Ecto neural progenitor cell (in vitro differentiated cells): ENCODE results near the gene EPHB2.
A peak's percentile ranks its signal among the peaks of the same experiment; 100 is the strongest.

Experiments
- DNase-seq: peaks from one replicate; pipeline ENCODE4 v3.0.0-alpha.2; 2018; ENCODE audit warnings: low spot score

EPHB2 gene

DNA sequence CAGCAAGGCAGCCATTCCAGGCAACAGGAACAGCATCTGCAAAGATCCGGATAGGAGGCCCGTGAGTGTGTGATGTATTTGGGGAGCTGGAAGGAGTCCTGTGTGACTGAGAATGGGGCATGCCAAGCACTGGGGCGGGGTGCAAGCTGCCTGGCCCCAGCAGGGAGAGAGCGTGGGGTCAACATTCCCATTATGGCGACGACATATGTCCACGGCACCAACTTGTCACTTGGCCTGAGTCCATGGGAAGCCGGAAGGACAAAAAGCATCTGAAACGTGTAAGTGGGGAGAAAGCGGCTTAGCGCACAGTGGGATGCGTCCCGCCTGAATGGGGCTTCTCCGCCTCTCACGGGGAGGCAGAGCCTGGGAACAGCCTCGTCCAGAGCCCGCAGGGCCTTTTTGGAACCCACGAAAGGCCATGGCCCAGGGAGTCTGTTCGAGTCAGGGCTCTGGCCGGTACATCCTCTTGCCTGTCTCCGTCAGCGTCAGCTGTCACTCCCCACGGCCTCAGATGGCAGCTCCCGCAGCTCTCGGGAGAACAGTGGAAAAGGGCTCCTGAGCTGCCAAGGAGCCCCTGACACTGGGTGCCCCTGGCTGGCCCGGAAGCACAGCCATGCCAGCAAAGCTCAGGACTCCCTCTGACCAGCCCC is 12.4 kb downstream of the EPHB2 start:
- DNase-seq, result peak; percentile 74

DNA sequence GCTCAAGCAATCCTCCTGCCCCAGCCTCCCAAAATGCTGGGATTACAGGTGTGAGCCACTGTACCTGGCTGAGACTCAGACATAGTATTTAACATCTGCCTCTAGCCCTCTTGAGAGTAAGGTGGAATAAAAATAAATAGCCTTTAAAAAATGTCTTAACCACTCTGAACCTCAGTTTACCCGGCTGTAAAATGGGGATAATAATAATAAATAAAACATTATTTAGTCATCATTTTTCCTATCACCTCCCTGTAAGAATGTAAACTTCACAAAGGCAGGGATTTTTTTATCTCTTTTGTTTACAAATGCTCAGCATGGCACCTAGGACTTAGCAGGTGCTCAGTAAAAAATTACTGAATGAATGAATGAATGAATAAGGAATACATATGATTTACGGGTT is 17.2 kb downstream of the EPHB2 start:
- DNase-seq, result no peak

DNA sequence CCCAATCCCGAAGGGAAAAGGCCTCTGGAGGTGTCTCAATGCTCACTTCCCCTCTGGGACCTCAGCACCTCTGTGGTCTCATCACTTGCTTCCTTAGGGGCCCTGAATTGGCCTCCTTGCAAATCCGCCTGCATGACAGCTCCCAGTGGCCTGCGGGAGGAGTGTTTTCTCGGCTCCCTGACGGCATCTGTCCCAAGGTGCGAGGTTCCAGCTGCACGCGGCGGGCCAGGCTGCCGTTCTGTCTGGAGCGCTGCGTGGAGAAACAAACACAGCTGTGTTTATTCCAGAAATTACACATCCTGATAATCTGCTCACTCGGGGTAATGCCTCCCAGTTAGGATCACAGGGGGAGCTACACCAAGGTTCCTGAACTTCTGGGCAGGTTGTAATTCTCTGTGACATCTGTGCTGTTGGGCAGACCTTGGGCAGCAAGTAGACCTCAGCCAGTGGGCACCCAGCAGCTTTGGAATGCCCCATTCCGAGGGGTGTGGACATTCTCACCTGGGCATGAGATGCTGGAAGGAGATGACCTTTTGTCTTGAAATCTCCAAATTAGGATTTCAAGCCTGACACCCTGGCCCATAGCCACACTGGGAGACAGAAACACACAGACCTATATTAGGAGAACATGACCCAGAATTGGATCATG is 18.2 kb downstream of the EPHB2 start:
- DNase-seq, result no peak

DNA sequence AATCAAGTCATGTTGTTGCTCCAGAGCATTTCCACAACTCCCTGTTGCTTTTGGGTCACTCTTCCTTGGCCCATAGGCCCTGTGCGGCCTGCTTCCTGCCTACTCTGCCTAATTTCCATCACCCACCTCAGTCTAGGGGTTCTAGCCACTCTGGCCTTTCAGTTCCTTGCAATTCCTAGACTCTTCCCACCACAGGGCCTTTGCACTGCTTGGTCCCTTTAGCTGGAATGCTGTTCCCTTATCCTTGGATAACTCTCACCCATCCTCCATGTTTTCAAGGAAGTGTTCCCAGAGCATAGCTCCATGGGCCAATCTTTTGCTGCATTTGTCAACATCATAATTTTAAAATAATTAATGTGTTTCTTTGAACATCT is 18.7 kb downstream of the EPHB2 start:
- DNase-seq, result no peak

DNA sequence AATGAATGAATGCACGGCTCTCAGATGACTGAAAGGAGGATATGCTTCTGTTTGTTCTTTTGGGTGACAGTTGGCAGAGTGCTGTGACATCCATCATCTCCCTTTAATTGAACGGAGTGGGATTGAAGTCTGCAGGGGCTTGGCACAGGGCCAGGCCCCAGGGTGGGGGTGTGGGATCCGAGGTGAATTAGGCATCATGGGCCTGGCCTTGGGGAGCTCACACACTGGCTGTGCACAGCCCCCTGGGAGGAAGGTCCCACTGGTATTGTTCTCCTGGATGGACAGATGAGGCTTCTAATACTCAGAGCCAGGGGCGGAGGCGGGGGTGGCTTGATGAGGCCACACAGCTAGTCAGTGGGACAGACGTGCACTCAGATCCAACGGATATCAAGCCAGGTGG is 19.3 kb downstream of the EPHB2 start:
- DNase-seq, result no peak

DNA sequence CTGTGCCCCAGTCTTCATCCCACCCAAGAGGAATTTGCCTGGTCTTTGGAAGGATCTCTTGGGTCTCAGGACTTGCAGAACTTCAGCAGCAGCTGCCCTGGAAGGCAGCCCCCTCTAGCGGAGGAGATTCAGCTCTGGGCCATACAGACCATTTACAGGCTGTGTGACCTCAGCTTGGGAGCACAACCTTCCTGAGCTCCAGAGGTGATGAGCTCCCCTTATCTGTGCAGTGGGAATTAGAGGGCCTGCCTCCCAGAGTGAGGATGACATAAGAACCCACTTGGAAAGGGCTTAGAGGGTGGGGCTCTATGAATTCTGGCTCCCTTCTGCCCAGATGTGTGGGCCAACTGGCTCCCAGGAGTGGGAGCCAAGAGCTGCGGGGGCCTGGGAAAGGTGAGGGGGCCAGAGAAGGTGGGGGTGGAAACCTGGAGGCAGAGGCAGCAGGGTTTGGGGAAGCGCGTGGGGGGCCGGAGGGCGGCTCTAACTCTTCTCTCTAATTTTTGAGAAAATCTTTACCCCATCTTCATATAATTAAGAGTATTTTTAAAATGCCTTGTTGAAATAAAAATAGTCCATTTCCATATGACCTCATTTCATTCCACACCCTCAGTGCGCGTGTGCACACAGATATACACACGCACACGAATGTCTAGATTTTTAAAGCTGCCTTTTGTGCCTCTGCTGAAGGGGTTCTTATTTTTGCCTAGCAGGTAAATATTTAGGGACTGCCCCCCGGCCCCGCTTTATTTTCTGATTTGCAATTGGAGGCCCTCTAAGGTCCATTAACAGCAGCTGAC is 21.5 kb downstream of the EPHB2 start:
- DNase-seq, result no peak

DNA sequence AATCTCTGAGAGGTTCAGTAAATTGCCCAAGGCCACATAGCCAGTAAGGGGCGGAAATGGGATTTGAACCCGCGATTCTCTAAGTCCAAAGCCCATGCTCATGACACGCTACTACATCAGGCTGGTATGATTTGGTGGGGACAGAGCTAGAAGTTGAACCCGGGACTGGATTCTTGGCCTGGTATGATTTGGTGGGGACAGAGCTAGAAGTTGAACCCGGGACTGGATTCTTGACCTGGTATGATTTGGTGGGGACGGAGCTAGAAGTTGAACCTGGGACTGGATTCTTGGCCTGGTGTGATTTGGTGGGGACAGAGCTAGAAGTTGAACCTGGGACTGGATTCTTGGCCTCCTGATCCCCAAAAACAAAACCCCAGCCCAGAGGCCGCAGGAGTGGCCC is 23.0 kb downstream of the EPHB2 start:
- DNase-seq, result no peak

DNA sequence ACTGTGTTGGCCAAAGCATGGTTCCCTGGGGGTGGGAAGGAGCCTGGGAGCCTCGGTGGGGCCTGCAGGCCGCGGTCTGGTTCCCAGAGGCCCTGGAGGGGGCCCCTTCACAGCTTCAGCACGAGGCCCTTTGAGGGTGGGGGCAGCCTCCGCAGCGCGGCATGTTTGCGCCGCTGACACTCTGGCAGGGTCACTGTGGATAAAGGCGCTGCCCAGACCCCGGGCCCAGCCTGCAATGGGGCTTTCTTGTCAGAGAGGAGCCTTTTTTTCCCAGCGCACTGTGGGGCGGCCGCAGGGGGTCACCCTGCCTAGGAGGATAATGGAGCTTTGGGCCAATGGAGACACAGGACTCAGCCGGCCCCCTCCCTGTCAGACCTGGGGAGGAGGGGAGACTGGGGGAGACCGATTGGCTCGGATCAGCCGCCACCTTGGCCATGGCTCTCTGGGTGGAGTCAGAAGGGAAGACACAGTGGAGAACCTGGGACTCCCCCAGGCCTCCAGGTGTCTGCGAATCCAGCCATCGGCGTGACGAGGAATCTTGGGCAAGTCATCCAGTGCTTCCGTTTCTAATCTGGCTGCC is 26.0 kb downstream of the EPHB2 start:
- DNase-seq, result no peak

DNA sequence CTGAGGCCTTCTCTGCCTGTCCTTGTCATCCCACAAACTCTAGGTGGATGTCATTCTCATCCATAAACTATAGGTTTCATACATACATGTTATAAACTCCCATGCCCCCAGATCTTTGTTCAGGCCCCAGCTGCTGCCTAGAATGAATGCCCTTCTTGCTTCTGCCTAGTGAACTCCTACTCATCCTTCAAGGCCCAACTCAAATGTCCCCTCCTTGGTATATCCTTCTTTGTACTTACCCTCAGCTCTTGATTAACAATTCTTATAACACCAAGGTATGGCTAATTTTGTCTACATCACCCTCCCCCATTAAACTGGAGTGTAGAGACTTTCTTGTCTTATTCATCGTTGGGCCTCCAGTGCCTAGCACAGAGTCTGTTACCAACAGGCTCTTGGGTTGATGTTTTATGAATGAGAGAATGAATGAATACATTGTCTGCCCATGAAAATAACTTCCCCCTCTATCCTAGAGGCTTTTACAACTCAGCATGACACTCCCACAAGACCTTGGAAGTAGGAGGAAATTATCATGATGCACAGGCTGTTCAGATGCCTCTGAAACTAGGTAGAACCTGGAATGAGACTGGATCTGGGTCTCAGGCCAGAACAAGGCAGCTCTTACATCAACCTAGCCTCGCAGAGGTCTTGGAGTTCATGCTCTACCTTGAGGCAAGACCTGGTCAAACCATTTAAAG is 26.9 kb downstream of the EPHB2 start:
- DNase-seq, result no peak

DNA sequence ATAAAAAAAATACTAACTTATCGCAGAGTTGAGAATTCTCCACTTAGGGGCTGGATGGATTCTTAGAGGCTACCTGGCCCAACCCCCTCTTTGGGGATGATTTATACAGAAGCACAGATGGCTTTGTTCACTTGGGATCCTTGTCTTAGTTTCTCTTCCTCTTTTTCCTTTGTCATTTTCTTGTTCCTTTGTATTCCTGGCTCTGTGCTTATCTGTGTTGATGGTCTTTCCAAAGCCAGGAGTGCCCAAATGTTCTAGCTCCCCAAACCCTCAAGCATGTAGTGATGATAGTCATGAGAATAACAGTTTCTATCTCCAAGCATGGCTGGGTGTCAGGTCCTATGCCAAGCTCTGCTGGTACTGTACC is 27.4 kb downstream of the EPHB2 start:
- no peak for DNase-seq

DNA sequence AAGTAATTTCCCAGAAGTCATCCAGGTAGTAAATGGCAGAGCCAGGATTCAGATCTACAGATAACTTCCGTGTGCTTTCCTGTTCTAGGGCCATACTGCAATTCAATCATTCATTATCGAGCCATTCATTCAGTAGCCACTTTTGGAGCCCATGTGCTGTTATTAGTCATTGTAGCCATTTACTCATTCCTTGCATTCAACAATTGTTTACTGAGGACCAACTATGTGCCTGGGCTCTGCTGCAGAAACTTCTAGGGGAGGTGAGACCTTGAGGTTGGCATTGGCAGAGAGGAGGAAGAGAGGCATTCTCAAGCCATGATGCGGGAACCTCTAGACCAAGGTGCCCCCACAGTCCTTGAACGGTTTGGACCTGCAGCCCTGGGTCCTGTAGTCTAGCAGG is 27.9 kb downstream of the EPHB2 start:
- DNase-seq, result no peak

DNA sequence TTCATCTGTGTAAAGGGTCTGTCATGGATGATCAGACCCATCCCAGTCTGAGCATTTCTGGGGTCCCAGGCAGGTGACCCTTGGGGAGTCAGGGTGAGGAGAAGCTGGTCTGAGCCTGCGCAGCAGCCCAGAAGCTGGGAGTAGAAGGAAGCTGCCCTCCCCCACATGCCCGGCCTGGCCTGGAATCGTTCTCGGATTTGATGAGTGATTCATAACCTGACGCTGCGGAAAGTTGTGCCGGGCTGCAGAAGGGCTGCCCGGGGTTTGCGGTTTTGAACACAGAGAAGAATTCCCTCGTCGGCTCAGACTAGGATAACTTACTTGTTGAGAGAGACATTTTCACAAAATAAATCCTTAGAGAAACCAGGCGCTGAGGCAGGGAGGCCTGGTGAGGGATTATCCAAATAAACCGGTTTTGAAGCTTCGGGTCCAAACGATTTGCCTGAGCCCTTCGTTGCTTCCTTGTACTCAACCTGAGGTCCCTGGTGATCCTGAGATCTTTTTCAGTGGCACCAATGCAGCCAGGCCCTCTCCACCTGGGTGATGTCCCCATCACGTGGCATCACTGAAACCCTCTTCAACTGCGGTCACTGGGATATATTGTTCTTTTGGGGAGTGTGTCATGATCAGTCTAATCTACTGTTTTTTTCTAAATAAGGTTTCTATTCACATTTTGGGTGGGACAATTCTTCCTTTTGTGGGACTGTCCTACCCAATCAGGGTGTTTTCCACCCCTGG is 29.2 kb downstream of the EPHB2 start:
- DNase-seq, result no peak

DNA sequence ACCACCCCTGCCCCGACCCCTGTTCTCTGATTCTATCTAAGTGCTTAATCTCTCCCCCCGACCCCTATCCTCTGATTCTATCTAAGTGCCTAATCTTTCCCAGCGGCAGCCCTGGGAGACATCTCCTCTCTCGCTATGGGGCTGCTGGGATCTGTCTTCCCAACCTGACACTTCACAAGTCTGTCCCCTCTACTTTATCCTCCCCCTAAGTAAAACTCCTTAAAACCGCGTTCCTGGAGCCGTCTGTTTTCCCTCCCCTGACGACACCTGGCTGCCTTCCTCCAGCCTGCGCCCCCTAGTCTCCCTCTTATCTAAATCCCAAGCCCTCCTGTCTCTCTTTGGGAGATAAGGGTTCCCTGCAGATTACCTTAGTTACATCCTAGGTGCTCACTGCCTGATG is 30.5 kb downstream of the EPHB2 start:
- no peak for DNase-seq

DNA sequence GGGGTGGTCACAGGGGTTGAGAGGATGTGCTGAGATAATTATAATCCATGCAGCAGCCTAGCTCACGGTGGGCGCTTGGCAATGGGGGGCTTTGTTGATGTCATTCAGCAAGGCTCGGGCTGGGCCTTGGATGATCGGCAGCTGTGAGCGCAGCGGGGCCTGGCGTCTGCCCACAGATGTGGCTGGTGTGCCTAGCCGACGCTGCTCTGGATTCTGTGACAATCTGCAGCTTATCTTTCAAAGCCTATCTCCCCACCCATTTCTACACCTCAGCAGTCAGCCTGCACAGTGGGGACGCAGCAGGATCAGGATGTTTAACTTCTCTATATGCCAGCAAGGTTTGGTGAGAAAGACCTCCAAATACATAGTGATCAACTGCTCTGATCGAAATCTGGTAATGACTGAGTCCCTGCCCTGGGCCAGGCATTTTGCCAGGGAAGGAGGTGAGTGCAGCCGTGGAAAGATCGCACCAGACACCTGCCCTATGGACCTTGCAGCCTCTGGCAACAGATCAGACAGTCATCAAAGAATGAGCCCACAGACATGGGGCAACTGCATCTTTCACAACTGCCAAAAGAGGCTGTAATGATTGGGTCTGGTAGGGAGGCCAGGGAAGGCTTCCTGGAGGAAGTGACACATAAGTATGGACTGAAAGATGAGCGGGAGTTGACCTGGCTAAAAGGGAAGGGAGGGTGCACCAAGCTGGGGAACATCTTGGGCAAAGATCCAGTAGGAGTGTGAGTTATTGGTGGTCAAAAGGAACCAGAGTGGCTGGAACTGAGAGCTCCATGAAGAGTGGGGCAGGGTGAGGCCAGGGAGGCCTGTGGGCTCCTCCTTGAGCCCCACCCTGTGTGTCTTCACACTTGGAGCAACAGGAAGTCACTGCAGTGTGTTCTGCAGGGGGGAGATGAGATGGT is 35.3 kb downstream of the EPHB2 start:
- DNase-seq, result no peak

DNA sequence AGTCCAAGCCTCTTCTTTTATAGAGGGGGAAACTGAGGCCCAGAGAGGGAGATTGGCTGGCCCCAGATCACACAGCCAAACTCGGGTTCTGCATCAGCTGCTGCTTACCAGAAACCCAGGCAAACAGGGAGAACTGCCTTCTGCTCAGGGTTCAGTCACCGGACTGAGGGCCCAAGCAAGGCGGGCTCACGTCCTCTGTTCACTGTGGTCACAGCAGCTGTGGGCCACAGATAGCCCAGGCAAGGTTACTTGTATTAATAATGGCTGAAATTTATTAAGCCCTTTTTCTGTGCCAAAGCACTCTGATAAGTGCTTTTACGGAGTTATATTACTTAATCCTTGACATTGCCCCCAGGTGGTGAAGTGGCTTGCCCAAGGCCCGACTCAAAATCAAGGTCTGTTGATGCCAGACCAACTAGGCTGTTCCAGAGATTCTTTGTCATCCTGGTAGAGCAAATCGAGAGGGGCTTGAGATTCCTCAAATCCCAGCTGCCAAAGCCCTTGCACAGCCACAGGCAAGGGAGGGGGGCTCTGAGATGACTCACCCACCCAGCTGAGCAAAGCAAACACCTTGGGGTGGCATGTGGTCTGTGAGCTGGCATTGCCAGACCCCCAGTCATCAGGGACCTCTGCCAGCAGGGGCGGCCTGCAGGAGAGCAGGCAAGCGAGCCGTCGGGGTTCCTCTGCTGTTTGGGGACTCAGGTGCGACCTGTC is 36.5 kb downstream of the EPHB2 start:
- DNase-seq, result no peak

DNA sequence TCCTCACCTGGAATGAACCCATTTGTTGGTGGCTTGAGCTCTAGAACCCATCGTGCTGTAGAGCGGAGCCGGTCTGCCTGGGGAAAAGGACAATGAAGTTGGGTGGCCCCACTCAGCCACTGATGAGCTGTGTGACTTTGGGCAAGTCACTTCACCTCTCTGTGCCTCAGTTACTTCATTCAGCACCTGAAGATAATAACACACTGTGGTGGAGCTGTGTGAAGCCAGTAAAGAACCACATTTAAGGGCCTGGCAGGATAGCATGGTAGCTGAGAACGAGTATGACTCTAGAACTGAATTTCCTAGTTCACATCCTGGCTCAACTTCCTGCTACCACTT is 37.1 kb downstream of the EPHB2 start:
- DNase-seq, result no peak

DNA sequence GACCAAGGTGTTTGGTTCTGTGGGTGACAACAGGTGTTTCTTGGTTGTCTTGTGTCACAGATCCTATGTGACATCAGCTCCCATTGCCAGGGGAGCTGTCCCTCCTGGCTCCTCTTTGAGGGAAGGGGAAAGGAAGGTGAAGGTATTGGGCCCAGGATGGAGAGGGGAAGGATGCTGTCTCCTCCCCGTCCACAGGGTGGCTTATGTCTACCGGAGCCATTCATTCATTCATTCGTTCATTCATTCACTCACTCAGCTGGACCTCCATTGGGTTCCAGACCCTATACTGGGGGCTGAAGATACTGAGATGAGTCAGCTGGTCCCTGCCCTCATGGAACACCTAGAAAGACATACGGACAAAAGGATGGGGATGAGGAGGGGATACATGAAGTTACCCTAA is 38.9 kb downstream of the EPHB2 start:
- DNase-seq, result no peak

DNA sequence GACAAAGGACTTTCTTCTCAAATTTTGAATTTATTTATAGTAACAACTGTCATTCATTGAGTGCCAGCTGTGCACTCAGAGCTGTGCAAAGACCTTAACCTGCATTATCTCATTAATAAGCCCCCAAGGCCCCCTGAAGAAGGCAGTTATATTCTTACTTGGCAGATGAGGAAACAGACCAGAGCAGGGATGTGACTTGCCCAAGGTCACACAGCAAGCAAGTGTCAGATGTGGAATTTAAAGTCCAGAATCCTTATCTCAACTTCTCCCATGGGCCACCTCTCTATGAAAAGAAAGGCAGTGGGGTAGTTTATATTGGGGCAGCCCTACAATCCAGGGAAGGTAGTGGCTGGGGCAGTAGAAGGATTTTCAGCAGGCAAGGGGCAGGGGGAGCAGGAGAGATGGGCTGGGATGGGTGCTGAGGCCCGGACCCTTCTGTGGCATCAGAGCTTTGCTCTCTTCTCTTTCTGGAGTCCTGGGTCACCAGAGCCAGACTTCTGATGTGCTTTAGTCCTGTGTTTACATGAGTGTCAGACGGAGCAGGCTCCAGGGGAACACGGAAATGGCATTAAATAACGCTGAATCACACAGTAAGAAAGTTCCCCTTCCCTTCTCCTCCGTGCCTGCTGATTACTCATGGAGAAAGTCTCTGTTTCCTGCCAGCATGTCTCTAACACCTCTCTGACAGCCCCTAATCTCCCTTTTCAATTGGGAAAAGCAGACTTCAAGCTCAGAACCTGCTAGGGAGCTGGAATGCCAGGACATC is 39.5 kb downstream of the EPHB2 start:
- no peak for DNase-seq

DNA sequence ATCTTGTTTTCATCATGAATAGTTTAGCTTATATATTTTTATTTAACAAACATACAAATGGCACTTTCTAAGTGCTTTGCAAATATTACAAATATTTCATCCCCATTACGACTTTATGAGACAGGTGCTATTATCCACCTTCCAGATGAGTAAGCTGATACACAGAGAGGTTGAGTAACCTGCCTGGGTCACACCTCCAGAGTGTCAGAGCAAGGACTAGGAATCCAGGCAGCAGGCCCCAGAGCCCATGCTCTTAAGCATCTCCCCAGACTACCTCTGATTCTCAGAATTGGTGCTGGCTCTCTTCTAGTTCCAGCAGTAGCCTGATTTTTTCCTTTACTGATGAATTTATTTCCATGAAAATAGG is 40.0 kb downstream of the EPHB2 start:
- no peak for DNase-seq

DNA sequence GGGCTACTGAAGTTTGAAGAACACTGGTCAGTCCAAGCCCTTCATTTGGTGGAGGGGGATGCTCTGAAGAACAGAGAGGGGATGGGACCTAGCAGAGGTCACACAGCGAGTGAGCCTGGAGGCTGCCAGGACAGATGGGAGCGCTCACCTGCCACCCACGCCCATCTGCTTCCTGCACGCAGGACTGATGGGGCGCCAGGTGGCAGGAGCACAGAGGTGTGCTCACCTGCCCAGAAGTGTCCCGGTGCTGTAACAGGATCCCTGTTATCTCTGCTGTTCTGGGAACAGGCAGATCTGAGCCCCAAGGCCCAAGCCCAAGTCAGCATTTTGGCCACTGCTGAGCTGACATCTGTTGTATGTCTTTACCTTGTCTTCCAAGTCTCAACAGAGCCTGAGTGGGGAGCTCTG is 40.5 kb downstream of the EPHB2 start:
- DNase-seq, result no peak
